ENCODE results near the gene IL20RA.

Gene IL20RA

DNA sequence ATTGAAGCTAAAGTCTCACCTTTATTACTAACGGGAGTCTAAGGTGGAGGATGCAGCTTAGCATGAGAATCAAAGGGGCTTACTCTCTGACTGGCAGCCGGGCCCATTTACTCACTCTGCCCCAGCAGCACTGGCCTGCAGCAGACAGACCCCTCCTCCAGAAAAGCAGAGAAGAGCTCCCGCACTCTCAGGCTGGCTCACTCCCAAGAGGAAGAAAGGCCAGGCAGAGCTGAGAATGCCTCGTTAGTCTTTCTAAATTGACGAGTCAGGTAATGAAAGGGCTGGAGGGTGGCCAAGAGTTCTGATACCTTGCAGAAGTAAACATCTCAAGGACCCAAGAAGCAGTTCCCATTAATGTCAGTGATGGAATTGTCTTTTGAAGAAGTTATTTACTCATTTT lies 44.5 kb upstream of the IL20RA start:
- H3K79me2 ChIP-seq (ENCODE audit: control insufficient read depth, low read length), result no peaks in the 10 kb centered on the region
- H3K4me2 ChIP-seq (ENCODE audit: low read length), result no peak overlapping the region
- H3K4me3 ChIP-seq (ENCODE audit: low read length), result no peak overlapping the region
- H3F3A ChIP-seq (ENCODE audit: control insufficient read depth, insufficient read depth), result no peaks in the 10 kb centered on the region
- H3K9me2 ChIP-seq (replicated peaks; ENCODE audit: control insufficient read depth, low read length), result no peaks in the 10 kb centered on the region
- no peaks in the 10 kb centered on the region for H3K27me3 ChIP-seq (ENCODE audit: control insufficient read depth, low read length)
- H4K20me1 ChIP-seq (ENCODE audit: control insufficient read depth, insufficient read depth, low read depth, low read length), result no peaks in the 10 kb centered on the region
- H3K9me3 ChIP-seq (ENCODE audit: control insufficient read depth, insufficient read depth, low read length), result no peaks in the 10 kb centered on the region
- no peak overlapping the region for H3K27ac ChIP-seq (ENCODE audit: low read depth, low read length)
- no peaks in the 10 kb centered on the region for H3K4me1 ChIP-seq (ENCODE audit: control insufficient read depth, low read length)
- no peaks in the 10 kb centered on the region for H3K36me3 ChIP-seq (ENCODE audit: control insufficient read depth, low read length)
- TF ChIP-seq EZH2phosphoT487 (IDR thresholded peaks at IDR 0.05; ENCODE audit: borderline replicate concordance, low read length), result no peak
- TF ChIP-seq, protein P1, sequence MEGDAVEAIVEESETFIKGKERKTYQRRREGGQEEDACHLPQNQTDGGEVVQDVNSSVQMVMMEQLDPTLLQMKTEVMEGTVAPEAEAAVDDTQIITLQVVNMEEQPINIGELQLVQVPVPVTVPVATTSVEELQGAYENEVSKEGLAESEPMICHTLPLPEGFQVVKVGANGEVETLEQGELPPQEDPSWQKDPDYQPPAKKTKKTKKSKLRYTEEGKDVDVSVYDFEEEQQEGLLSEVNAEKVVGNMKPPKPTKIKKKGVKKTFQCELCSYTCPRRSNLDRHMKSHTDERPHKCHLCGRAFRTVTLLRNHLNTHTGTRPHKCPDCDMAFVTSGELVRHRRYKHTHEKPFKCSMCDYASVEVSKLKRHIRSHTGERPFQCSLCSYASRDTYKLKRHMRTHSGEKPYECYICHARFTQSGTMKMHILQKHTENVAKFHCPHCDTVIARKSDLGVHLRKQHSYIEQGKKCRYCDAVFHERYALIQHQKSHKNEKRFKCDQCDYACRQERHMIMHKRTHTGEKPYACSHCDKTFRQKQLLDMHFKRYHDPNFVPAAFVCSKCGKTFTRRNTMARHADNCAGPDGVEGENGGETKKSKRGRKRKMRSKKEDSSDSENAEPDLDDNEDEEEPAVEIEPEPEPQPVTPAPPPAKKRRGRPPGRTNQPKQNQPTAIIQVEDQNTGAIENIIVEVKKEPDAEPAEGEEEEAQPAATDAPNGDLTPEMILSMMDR (IDR thresholded peaks at IDR 0.05; ENCODE audit: low read depth, low read length, poor library complexity, severe bottlenecking), result no peak

DNA sequence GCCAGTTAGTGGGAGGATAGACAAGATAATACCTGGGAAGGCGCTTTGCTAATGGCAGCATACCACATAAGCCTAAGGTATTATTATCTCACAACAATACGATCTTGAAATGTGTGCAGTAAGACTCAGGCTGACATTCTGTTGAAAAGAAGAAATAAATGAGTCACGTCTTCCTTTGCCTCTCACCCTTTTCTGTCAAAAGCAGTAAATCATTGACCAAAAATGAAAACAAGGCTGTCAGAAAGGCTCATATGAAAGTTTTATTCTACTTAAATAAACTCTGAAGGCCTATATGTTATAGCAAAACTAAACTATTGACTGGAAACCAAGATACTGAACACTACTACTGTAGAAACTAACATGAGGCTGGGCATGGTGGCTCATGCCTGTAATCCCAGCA lies 43.1 kb upstream of the IL20RA start:
- Histone ChIP-seq H3K36me3 (ENCODE audit: control insufficient read depth, low read length) (no peaks in the 10 kb centered on the region), H3K27me3 (ENCODE audit: control insufficient read depth, low read length) (no peaks in the 10 kb centered on the region), H3K4me2 (ENCODE audit: low read length) (no peak overlapping the region), H3K79me2 (ENCODE audit: control insufficient read depth, low read length) (no peaks in the 10 kb centered on the region), H3F3A (ENCODE audit: control insufficient read depth, insufficient read depth) (no peaks in the 10 kb centered on the region), H3K27ac (ENCODE audit: low read depth, low read length) (no peak overlapping the region), H3K9me2 (replicated peaks; ENCODE audit: control insufficient read depth, low read length) (no peaks in the 10 kb centered on the region), H3K9me3 (ENCODE audit: control insufficient read depth, insufficient read depth, low read length) (no peaks in the 10 kb centered on the region), H3K4me1 (ENCODE audit: control insufficient read depth, low read length) (no peaks in the 10 kb centered on the region), H4K20me1 (ENCODE audit: control insufficient read depth, insufficient read depth, low read depth, low read length) (no peaks in the 10 kb centered on the region), H3K4me3 (ENCODE audit: low read length) (no peak overlapping the region)
- TF ChIP-seq, protein P1 (IDR thresholded peaks at IDR 0.05; ENCODE audit: low read depth, low read length, poor library complexity, severe bottlenecking), result no peak
- TF ChIP-seq EZH2phosphoT487 (IDR thresholded peaks at IDR 0.05; ENCODE audit: borderline replicate concordance, low read length), result no peak

DNA sequence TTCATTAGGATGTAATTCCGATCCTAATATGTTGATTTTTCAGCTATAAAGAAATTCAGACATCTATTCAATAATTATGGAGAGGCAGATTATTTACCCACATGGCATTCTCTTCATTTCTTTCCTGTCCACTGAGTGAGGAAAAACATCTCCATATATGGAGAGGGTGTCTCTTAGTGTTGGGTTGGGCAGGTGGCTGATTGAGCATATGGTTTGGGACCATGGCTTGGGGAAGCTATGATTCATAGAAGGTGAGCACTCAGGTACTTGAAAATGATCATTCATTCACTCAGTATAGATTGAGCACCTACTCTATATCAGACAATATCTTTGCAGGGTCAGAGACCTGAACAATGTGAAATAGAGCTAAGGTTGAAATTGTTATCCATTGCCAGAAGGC lies 41.3 kb upstream of the IL20RA start:
- no peaks in the 10 kb centered on the region for H3K9me3 ChIP-seq (ENCODE audit: control insufficient read depth, insufficient read depth, low read length)
- no peaks in the 10 kb centered on the region for H3K9me2 ChIP-seq (replicated peaks; ENCODE audit: control insufficient read depth, low read length)
- H3K4me1 ChIP-seq (ENCODE audit: control insufficient read depth, low read length), result no peaks in the 10 kb centered on the region
- H3F3A ChIP-seq (ENCODE audit: control insufficient read depth, insufficient read depth), result no peaks in the 10 kb centered on the region
- H3K36me3 ChIP-seq (ENCODE audit: control insufficient read depth, low read length), result no peaks in the 10 kb centered on the region
- H3K79me2 ChIP-seq (ENCODE audit: control insufficient read depth, low read length), result no peaks in the 10 kb centered on the region
- no peak for TF ChIP-seq EZH2phosphoT487 (IDR thresholded peaks at IDR 0.05; ENCODE audit: borderline replicate concordance, low read length)
- TF ChIP-seq, protein P1 (IDR thresholded peaks at IDR 0.05; ENCODE audit: low read depth, low read length, poor library complexity, severe bottlenecking), result no peak
- H3K4me2 ChIP-seq (ENCODE audit: low read length), result no peak overlapping the region
- no peaks in the 10 kb centered on the region for H4K20me1 ChIP-seq (ENCODE audit: control insufficient read depth, insufficient read depth, low read depth, low read length)
- no peaks in the 10 kb centered on the region for H3K27me3 ChIP-seq (ENCODE audit: control insufficient read depth, low read length)
- H3K4me3 ChIP-seq (ENCODE audit: low read length), result no peak overlapping the region
- no peak overlapping the region for H3K27ac ChIP-seq (ENCODE audit: low read depth, low read length)
